ENCODE data around the gene BNC2.

- no peak for TF ChIP-seq POLR2A (IDR thresholded peaks at IDR 0.05; ENCODE audit: low read depth, low read length)
- no peak for TF ChIP-seq POLR2AphosphoS5 (IDR thresholded peaks at IDR 0.05; ENCODE audit: low read depth, low read length)
Observed at GRCh38 chr9:16367605-16368231, 502.8 kb downstream of the BNC2 start.

Measured in GM12892 (cell line).